NCI-H748 (cell line): Measurements from ENCODE around the gene INPP4A.

ENCODE experiments used
- DNase-seq: peaks from one replicate; lab custom pipeline; 2025; ENCODE audit not compliant: unreplicated experiment; lab: John Stamatoyannopoulos, UW

The INPP4A gene

DNA sequence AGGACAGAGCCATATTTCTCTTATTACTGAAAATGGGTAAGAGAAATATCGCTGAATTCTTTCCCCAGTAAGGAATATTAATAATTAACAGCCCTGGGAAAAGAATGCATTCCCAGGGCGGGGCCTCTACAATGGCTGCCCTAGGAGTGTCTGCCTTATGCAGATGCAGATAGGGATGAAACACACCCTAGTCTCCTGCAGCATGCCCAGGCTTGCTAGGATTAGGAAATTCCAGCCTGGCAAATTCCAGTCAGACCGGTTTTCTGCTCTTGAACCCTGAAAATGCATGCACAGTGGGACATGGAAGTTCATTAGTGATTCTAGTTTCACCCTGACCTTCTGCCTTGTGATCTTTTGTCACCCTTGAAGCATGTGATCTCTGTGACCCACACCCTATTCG is 9.0 kb upstream of the INPP4A start:
- peak; percentile 21 for DNase-seq

DNA sequence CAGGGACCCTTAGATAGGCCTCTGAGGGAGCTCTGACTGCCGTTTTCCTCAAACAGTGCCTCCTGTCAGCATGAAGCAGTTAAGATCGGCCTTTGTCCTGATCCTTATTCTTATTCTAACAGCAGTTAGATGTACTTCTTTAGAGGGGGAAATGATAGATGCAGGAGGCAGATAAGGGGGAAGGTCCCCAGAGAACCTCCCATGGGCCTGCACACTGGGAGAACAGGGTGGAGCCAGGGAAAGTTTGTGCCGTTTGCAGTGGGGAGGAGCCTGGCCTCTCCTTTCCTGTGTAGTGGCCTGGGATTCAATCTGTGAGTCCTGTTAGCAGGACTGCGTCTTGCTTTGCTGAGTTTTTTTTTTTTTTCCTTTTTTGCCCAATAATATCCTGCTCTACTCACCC is 7.9 kb upstream of the INPP4A start:
- DNase-seq = no peak

DNA sequence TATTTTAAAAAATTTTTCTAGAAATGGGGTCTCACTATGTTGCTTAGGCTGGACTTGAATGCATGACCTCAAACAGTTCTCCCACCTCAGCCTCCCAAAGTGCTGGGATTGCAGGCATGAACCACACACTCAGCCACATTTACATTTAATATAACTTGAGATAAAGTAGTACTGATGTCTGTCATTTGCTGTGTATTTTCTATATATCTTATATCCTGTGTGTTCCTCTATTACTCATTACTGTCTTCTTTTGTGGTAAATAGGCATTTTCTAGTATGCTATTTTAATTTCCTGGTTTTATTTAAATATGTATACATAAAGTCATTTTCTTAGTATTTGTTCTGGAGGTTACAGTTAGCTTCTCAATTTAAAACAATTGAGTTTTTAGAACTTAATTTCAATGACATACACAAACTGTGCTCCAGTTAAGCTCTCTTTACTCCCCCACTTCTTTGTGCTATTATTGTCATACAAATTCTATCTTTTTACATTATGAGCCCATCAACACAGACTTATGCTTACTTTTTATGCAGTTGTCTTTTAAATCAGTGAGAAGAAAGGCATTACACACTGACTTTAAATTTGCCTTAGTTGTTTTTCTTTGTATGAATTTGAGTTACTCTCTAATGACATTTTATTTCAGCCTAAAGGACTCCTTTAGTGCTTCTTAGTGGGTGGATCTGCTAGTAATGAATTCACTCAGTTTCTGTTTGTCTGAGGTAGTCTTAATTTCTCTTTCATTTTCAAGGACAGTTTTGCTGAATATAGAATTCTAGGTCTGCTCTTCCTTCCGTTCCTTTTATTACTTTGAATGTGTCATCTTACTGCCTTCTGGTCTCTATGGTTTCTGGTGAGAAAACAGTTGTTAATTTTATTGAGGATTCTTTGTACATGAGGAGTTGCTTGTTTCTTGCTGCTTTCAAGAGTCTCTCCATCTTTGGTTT is 6.2 kb upstream of the INPP4A start:
- DNase-seq = no peak

DNA sequence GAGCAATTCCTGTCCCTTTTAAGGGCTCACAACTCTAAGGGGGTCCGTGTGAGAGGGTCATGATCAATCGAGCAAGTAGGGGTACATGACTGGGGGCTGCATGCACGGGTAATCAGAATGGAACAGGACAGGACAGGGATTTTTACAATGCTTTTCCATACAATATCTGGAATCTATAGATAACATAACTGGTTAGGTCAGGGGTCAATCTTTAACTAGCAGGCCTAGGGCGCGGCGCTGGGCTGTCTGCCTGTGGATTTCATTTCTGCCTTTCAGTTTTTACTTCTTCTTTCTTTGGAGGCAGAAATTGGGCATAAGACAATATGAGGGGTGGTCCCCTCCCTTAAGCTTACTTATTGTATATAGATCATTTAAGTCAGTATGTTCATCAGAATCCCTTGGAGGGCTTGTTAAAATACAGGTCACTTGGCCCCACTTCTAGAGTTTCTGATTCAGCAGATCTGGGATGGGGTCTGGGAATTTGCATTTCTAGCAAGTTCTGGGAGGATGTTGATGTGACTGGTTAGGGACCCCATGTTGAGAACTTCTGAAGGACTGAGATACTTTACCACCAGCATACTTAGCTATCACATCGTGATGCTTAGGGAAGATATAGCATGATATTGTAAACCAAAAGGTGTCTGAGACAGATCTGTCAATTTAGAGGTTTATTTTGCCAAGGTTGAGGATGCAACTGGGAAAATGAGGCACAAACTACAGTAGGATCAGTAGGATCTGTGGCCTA is 2.8 kb upstream of the INPP4A start:
- DNase-seq = no peak

DNA sequence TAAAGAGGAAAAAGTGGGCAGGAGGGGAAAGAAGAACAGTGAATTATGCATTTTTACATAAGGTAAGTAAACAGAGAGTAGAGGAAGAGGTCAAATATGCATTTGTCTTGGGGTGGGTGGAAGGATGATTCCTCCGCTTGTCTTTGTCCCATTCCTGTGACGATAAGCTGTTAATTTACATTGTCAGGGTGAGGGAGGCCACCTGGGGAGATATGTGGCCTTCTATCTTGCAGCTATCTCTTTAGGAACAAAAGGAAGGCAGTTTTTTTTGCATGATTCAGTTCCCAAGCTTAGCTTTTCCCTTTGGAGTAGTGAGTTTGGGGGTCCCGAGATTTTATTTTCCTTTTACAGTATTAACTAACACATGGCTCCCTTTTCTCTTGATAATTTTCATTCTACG is 2.2 kb upstream of the INPP4A start:
- DNase-seq = no peak

DNA sequence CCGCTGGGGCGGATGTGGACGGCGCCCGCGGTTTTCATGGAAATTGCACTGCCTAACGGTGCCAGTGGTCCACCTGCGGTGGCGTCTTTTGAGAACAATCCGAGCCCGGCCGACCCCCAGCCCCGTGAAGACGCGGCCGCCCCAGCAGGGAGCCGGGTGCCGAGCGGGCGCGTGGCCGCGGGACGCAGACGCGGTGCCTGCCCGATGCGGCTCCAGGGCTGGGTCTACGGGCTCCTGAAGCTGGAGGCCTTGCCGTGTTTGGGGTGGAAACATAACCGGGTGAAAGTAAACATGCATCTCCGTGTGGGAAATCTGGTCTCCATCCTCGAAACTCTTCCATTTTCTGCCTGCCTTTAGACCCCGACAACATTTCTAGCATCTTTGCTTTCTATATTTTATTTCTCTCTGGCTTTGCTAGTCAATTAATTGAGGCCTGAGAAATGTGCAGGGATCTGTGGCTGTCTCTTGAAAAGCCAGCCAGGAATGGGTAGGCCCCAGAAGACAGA is 572 bp downstream of the INPP4A start:
- DNase-seq = peak; percentile 50

DNA sequence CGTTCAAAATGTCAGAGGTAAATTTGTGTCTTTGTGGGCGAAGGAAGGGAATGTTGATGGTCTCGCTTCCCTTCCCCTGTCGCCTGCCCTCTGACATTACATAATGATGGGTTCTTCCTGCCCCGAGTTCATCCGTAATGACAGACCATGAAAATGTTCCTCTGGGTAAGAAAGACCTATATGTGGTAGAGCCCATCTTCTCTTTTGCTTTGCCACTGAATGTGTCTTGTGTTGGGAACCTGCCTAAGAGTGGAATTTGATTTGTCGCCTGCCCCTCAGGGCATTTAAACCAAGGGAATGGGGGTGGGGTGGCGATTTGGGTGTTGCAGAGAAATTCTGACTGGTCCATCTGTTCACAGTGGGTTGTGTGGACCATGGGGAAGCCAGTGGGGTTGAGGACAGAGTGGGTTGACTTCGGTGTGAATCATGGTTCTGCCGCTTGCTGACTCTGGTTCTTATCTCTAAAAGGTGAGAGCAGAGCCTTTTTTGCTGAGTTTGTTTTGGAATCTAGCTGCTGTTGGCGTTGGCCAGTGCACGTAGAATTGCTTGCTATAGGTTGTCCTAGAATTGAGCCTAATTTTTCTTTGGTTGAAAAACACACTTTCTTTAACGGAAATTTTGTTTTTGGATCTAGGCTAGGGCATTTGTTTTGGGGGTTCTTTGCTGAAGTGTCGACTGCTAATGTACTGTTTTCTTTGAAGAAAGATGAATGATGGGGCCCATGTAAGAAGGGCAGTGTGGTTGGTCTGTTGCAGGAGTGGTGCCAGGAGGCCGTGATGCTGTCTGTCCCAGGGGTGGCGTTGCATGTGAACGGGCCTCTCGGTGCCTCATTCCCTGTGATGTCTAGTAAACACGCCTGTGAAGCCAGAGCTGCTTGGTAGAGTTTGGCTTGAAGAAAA is 1.3 kb downstream of the INPP4A start:
- peak; percentile 10 for DNase-seq

DNA sequence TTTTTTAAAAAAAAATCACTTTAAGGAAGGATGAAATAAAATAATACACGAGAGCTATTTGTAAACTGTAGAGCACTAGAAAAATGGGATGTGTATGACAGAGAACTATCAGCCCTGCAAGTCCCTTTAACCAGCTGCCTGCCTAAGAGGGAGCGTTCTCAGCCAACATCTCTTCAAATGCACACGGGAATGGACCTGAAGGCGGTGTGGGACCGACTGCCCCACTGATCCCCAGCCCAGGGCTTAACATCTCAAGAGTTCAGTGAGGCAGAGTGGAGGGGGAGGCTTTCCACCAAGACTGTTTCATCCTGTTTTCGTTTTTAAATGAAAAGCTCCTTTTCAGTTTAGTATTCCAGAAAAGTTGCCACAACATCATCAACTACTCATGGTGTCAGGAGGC is 2.2 kb downstream of the INPP4A start:
- no peak for DNase-seq

DNA sequence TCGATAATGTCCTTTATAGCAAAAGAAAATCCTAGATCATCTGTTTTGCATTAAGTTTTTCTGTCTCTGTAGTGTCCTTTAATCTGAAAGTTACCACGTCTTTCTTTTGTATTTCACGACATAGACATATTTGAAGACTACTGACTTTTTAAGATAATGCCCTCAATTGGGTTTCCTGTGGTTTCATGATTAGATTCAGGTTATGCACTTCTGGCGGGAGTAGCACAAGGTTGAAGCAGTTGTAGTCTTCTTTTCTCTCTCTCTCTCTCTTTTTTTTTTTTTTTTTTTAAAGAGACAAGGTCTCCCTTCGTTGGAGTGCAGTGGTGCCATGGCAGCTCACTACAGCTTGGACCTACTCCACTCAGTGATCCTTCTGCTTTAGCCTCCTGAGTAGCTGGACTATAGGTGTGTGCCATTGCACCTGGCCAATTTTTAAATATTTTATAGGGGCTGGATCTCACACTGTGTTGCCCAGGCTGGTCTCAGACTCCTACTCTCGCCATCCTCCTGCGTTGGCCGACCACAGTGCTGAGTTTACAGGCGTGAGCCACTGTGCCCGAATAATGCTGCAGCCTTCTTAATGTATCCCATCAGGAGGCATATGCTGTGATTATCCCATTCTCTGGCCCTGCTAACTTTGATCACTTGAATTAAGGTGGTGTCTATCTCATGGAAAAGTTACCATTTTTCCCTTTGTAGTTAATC is 3.9 kb downstream of the INPP4A start:
- DNase-seq = no peak

DNA sequence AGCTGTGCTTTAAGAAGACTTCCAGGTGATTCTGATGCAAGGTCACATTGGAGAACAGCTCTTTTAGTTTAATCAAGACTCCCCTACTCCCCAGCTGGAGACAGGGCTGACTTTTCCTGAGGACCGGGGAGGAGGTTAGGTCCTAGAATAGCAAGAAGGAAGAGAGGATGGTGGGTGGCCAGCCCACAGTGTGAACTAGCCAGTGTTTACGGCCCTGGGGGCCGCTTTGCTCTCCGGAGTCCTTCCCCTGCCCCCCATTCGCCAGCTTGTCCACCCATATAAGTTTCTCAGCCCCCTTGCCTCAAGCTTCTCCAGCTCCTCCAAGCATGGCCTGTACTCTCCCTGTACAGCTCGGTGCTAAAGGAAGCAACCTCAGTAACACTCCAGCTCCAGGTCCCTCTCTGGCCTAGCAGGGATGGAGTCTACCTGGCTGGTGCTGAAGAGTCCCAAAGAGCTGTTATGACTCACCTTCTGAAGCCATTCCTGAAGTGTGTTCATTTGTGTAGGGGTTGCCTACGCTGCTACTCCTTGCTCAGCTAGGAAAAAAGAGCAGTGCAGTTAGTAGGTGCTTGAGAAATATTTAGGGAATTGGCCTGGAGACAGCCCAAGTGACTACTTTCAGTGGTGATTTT is 7.9 kb downstream of the INPP4A start:
- DNase-seq = no peak

DNA sequence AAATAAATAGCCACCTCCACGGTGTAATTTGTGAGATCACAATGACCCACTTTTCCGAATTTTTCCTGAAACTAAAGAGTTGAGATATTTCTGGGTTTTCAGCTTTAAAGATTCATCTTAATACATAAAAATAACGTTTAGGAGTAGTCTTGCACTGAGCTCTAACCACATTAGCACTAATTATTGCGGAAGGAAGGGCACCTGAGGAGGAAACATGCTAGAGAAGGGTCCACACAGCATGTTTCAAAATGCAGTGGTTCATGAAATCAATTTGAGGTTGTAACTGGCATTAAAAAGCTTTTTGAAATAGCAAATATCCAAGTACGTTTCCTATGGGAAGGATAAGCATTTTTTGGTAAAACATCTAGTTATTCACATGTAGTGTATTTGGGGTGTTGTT is 8.4 kb downstream of the INPP4A start:
- no peak for DNase-seq

DNA sequence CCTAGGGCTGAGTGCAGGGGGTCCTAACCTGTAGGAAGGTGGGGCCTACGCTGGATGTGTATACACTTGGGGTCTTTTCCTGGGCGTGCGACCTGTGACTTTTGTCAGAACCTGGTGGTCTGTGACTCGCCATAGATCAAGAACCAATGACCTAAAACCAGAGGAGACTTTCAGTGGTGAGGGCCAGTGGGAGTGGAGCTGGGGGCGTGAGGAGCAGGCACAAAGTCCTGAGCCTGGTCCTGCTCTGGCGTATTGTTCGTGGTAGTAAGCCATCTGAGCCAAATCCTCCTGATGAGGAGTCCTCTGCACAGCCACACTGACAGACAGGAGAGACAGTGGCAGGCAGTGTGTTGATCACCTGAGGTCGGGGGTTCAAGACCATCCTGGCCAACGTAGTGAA is 8.9 kb downstream of the INPP4A start:
- no peak for DNase-seq

DNA sequence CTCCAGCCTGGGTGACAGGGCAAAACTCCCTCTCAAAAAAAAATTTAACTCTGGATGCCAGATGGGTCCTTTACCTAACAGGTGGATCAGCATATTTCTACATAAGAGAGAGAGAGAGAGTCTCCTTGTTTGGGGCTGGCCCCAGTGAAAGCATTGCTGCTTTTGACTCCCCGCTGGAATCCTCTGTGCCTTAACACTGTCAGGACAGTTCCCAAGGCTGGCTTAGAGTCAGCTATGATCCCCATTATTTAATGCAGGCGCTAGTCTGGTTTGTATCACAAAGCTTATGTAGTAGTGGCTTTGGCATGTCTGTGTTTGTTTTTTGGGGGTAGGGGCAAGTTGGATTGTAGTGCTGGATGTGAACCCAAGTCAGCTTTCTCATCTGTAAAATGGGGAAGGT is 9.4 kb downstream of the INPP4A start:
- DNase-seq = no peak

DNA sequence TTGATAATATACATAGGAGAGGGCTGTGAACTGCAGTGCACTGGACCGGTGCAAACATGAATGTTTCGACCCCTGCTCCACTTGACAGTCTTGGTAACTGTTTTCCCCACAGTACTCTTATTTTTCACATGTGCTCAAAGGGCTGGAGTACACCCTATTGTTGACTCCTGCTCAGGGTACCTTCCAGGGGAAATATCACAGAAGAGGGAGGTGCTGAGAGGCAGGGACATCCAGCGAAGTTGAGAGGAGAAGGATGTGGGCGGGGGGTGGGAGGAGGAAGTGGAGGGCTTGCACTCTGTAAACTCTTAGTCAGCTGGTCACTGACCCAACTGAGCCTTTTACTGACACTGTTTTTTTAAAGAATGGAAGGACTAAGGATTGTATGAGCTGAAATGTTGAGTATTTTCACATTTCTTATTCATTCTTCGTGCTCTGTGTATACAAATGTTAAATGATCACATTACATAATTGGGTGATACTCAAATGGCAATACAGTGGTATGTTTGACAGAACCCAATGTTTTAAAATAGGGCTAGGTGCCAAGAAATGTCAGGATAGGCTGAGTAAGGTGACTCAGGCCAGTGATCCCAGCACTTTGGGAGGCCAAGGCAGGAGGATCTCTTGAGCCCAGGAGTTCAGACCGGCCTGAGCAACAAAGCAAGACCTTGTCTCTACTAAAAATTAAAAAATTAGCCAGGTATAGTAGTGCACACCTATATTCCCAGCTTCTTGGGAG is 10.0 kb downstream of the INPP4A start:
- DNase-seq = no peak

DNA sequence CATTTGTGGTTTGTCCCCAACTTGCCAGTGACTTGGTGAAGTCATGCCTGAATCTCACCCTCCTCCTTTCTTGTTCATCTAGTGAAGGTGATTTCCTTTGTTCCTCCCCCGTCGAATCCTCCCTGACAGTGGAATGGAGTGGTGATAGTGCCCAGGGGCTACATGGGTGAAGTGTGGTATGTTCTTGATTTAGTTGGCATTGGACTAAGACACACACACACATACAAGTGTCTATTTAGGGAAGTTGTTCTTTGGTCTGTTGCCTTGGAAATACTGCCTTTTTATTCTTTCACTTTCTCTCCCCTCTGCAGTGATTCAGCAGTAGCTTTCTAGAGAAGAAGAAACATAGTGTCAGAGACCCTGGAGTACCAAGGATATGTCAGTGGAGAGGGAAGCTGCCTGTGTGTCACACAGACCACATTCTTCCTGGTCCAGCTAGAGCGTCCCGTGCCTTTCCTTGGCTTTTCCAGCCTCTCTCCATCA is 10.9 kb downstream of the INPP4A start:
- no peak for DNase-seq

DNA sequence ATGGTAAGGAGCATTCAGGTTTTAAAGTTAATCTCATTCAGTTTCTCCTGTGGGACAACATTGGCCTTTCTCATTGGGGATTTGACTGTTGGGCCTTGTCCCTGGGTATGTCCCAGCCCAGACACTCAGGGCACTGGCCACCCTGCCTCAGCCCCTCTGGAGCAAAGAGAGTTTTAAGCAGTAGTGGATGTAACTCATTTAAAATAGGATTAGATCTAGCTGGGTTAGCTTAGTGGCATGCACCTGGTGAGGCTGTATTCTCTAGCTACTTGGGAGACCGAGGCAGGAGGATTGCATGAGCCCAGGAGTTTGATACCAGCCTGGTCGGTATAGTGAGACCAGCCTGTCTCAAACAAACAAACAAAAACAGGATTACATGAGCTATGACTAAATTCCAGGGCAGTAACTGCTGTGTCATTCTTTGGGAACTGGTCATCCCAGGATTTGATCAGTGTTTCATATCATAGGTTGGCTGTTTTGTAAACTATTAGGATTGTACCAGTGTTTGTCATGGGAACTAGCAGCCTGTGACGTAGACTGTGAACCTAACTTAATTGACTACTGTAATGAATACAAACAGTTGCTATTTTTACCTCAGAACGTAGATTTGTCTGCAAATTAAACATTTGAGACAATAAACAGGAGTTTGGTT is 12.5 kb downstream of the INPP4A start:
- no peak for DNase-seq

DNA sequence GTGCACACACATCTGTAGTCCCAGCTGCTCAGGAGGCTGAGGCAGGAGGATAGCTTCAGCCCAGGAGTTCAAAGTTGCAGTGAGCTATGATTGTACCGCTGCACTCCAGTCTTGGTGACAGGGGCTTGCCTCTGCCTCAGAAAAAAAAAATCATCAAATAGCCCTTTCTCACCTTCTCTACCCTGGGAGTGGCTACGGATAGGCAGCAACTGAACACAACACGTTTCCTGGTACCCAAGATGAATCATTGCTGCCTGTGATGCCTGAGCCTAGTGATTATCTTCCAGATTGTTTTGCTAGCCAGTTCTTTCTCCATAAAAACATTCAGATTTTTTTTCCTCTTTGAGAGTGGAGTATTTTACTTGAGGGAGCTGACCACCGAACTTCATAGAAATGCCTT is 13.5 kb downstream of the INPP4A start:
- DNase-seq = no peak

DNA sequence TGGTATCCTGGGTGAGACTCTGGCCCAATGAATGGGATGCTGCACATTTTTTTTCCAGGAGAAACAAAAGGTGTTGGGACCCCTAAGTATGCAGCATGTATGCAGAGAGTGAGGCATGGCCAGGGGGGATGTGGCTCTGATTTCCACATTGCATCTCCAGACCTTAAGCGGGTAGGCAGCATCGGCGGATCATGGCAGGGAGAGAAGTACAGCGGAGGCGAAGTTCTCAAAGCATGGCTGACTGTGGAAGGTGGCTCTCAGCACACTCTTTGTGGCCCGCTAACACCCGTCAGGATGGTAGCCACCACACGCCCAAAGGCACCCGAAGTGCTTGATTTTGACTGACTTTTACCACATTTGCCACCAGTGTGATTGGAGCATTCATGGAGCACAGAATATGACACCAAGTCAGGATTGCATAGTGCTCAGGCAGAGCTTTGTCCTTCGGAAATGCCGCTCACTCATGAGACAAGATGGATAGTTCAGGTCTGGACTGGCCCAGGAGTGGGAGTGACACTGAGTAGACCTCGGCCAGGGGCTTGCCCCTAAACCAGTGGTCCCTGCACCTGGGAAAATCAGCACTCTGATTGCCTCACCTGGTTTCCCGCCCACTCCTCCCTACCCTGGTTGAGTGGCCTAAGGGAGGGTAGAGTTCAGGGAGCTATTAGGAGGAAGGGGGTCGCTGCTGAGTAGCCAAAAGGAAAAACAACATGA is 14.2 kb downstream of the INPP4A start:
- DNase-seq = no peak
